ENCODE measurements around the gene LRRC15.

Gene LRRC15

GRCh38 chr3:194355379-194355778 lies 14.2 kb downstream of the LRRC15 start:
- no peak for DNase-seq

DNA sequence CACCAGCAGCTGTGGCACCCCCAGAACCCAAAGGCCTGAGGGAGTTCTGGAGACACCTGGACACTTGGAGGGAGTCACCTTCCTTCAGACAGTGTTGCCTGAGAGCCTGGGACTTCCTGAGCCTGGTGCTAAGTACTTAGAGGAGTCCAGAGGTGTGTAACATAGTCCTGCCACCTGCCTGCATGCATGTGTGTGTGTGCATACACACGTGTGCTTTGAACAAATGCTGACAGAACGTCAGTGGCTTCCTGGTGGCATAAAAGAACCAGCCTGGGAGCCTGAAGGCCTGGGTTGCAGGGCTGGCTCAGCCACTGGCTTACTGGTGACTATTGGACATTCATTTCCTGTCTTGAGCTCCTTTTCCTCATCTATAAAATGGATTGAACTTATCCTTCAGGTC lies 15.2 kb downstream of the LRRC15 start:
- DNase-seq, result no peak

DNA sequence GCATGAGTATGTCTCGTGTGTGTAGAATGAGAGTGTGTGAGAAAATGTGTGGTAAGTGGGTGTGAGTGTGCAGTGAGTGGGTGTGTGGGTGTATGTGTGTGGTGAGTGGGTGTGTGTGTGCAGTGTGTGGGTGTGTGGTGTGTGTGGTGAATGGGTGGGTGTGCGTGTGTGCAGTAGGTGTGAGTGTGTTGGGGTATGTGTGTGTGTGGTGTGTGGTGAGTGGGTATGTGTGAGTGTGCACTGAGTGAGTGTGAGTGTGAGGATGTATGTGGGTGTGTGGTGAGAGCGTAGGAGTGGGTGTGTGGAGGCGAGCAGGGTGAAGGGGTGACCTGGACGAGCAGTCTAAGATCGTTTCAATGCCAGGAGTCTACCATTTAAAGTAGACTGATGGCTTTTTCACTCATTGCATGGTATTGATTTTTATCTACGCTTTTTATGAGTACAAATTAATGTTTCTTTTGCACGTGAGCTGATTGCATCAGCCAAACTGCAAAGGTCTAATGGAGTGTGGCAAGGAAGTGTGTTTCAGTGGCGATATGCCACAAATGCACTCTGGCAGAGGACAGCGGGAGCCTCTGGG lies 16.8 kb downstream of the LRRC15 start:
- no peak for DNase-seq

GRCh38 chr3:194351952-194352536 lies 17.5 kb downstream of the LRRC15 start:
- DNase-seq, result no peak

GRCh38 chr3:194351080-194351672 lies 18.4 kb downstream of the LRRC15 start, which contains the start of gene CPN2:
Gene CPN2, minus strand, starts transcription at chr3:194351328. Its CDS starts 8,626 bp downstream, at chr3:194342702.
- DNase-seq, result no peak

GRCh38 chr3:194350726-194351071 lies 18.8 kb downstream of the LRRC15 start:
- DNase-seq, result no peak

DNA sequence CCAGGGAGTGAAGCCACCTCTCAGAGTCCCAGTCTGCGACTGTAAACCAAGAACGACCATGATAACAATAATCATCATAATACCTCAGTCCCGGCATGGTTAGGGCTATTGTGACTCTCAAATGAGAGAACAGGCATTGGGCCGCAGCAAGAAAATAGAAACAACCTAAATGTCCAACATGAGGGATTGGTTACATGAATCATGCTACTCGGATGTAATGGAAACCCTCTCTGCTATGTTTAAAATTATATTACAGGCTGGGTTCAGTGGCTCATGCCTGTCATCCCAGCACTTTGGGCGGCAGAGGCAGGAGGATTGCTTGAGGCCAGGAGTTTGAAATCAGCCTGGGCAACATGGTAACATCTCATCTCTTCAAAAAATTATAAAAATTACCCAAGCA lies 21.2 kb downstream of the LRRC15 start:
- DNase-seq, result no peak

GRCh38 chr3:194346621-194347020 lies 22.9 kb downstream of the LRRC15 start:
- no peak for DNase-seq

- no peak for DNase-seq
These were observed 23.5 kb downstream of the LRRC15 start for GRCh38 chr3:194346035-194346434.

DNA sequence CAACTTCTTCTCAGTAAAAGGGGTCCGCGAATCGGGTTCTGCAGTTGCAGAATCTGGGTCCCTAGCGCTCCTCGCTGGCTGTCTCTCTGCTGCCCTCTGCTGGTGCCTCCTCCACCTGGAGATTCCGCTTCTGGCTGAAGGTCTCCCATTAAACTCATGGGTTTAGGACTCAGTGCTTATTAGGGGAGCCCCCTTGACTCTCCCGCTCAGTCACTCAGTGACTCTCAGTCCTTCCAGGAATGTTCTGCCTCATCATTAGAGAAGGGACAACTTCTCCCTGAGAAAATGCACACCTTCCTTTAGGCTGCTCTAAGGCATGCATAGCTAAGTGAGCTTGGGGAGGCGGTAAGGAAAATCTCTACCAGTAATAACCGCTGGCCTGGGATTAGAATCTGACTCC lies 25.5 kb downstream of the LRRC15 start:
- no peak for DNase-seq

DNA sequence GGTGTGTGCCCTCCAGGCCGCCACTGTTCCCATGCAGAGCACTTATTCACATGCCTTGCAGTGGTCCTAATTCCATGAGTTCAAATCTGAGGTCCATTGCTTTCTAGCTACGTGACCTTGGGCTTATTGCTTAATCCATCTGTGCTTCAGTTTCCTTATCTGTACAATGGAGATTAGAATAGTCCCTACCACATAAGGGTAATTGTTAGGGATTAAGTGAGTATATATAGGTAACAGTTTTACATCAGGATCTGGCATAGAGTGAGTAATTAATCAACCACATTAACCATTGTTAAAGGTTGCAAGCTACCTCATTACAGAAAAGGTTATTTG lies 26.0 kb downstream of the LRRC15 start:
- no peak for DNase-seq

GRCh38 chr3:194342861-194343560 lies 26.5 kb downstream of the LRRC15 start:
- DNase-seq, result no peak

DNA sequence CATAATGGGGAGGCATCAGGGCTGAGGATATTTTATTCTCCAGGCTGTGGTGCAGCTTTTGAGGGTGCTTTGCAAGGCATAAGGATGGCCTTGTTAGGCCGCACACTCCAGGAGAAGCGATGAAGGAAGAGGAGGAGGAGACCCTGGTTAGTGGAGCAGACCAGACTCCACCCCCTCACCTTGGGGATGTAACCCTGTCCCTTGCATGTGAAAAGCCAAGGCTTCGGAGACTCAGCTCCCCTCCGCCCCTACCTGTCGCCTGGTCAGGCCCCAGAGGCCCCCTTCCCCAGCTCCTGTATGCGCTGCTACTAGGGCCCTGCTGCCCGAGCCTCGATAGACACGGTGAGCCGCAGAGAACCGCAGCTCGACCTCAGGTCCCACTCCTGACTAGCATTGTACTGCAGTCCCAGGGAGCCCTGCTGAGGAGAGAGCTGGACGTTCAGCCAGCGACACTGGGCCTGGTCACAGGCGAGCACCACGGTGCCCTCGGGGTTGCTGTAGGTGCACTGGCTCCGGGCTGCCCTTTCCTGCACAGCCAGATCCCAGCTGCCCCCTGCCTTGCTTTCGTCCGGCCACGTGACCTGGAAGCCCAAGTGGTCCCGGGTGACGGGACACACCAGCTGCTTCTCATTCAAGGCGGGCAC lies 28.7 kb downstream of the LRRC15 start:
- no peak for DNase-seq

DNA sequence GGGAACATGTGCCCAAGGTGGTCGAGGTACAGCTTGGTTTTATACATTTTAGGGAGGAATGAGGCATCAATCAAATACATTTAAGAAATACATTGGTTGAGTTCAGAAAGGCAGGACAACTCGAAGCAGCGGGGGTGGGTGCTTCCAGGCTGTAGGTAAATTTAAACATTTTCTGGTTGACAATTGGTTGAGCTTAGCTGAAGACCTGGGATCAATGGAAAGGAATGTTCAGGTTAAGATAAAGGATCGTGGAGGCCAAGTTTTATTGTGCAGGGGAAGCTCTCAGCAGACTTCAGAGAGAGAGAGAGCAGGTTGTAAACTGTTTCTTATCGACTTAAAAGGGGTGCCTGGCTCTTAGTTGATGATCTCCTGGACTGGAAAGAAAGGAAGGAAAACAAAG lies 29.7 kb downstream of the LRRC15 start:
- no peak for DNase-seq

DNA sequence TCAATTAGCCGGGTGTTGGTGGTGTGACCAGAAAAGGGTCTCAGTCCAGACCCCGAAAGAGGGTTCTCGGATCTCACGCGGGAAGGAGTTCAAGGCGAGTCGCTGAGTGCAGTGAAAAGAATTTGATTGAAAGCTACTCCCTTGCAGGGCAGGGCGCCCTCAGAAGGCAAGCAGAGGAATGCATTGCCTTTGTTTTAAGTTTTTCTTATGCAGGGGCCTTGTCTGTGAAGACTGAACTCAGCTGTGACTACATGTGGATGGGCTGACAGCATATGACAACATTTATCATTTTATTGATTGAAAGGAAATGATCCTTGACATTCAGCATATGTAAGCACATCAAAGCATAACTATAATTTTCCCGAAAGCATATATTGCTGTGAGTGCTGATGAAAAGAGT lies 30.2 kb downstream of the LRRC15 start:
- DNase-seq, result no peak

DNA sequence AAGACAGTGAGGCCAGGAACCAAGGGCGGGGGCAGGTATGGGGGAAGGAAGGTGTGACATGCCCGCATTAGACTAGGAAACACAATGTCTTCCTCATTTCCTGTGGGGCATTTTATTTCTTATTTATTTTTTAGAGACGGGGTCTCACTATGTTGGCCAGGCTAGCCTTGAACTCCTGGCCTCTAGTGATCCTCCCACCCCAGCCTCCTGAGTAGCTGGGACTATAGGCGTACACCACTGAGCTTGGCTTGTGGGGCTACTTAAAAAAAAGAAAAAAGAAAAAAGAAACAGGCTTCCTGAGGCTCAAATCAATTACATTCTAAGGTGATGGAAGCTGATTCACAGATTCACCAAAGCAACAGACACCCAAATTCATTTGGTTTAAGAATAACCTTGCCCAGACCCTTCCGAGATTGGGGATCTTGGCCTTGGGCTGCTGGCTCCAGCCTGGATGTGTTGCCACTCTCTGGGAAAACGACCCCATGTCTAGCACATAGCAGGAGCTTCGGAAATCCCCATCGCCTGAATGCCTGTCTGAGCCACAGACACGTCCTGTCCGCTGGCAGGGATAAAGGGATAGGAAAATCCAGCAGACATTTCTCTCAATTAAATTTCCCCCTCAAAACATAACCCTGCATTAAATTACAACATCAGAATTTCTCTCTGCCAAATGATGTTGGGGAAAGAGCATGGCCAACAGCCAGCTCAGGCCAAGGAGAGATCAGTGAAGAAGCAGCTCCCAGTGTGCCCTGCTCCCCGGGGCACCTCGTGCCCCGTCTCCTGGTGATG lies 31.4 kb downstream of the LRRC15 start:
- no peak for DNase-seq

- DNase-seq, result no peak
These were observed 32.8 kb downstream of the LRRC15 start for GRCh38 chr3:194336601-194337355.

DNA sequence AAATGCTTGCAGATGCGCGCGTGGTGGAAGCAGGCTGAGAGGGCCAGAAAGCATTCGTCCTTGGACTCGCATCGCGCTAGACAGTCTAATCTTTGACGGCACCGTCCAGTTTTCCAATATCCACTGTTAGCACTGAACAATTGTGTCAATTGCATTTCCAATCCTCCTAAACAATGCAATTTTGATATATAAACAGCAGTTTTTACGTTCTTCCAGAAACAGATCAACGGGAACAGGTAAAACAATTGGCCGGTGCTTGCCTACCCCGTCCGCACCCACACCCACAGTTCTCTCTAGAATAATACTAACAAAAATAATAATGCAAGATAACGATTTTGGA lies 35.6 kb downstream of the LRRC15 start:
- no peak for DNase-seq

GRCh38 chr3:194333212-194333980 lies 36.1 kb downstream of the LRRC15 start:
- DNase-seq, result no peak

GRCh38 chr3:194332858-194333211 lies 36.7 kb downstream of the LRRC15 start:
- no peak for DNase-seq

GRCh38 chr3:194330579-194330978 lies 39.0 kb downstream of the LRRC15 start:
- no peak for DNase-seq

DNA sequence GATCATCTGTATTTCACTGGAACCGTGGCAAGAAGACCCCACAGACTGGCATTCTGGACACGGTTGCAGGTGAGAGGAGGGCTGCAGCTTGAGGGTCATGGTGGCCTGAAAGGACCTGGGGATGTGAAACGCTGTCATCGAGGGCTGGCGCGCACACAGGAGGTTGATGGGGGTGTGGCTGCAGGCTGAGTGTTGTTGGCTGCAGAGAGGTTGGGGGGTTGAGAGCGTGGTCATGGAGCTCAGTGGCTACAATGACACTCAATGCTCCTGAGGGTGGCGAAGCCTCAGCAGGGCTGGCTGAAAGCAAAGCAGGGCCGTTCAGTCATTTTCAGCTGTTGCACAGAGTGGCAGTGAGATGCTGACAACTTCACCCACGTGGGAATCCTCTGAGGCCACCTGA lies 39.4 kb downstream of the LRRC15 start:
- DNase-seq, result no peak

Measured in NCI-H1417 treated with DMSO at 0.1 percent for 48 hours (cell line).